Fibroblast of skin of left quadriceps (primary cell): ENCODE measurements around the gene BICDL2.

Experiments used
- DNase-seq, 2 experiments: peaks; one replicate each; pipeline ENCODE4 v3.0.0-alpha.2; 2013; ENCODE audit warnings: low read depth in 2 of 2

Gene BICDL2

DNA sequence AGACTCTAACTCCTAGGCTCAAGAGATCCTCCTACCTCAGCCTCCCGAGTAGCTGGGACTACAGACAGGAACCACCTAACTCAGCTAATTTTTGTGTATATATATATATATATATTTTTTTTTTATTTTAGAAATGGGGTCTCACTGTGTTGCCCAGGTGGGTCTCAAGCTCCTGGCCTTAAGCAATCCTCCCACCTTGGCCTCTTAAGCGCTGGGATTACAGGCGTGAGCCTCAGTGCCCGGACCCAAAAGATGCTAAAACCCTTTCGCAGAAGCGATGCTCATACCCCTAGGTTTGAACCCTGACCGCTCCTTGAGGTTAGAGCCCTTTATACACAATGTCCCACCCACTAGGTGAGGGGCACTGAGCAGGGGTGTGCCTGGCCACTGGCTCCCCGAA is 26.2 kb downstream of the BICDL2 start:
- no peak for DNase-seq

DNA sequence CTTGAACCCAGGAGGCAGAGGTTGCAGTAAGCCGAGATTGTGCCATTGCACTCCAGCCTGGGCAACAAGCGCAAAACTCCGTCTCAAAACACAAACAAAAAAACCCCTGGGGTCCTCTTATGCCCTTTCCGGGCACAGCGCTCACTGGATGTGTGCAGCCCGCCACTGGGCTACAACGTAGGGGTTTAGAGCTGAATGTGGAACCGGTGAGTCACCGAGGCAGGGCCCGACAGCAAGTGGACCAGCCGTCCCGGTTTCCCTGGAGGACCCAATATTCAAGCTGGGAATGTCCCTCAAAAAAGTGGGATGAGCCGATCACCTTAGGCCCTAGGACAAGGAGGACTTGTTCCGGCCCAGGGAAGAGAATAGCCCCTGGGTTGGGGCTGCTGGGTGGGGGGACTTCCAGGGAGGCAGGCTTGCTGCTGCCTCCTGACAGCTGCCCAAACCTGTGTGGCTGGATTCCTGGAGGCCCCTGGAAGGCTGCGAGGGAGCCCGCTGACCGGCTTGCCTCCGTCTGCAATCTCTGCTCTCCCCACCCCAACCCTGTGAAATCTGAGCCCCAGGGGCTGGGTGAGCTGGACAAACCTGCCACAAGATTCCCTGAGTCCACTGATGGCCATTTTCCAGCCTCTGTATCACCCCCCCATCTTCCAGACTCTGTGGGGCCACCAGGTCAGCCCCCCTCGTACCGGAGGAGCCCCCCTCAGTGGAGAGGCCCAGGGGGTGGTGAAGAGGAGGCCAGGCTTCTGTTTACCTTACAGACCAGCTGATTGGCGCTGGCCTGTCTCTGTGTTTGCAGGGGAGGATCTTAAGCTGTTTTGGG is 27.0 kb downstream of the BICDL2 start:
- no peak for DNase-seq

DNA sequence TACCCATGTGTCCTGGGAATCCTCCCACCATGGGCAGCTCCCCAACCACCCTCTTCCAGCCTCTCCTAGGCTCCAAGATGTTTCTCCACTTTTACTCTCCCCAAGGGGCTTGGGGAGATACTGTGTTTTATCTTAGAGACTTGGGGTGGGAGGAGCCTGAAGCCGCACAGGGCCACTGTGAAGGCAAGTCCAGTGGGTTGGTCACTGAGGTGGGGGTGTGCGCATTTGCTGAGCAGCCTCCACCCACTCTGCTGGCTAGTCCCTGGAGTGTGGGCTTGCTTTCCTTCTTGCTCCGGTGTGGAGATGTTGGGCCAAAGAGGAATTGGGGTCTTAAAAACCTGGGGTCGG is 28.1 kb downstream of the BICDL2 start:
- DNase-seq = no peak

DNA sequence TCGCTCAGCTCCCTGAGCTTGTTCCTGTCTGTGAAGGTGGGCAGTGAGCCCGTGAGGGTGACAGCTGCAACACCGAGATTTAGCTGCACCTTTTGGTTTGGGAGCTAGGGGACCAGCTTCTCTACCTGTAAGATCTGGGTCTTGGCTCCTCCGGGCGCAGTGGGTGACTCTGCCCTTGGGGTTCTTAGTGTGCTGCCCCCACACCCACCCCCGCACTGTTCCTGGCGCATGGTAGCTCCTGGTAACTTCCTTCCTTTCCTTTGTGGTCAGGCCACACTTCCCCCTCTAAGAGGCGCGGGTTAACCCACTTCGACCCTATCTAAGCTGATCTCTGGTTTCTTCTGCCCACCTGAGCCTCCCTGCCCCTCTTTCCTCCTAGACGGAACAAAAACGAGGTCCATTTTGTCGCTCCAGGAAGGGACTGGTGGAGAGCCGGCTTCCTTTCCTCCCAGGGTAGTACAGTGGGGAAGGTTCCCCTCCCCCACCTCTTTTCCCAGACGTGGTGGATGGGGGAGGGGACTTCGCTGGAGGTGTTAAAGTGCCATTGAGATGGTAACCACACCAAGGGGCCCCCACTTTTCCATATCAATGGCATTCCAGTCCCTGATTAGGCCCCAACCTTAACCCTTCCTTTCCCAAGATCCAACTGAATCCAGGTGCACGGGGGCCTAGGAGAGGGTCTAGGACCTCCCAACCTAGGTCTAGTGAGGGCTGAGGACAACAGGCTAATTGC is 28.6 kb downstream of the BICDL2 start:
- DNase-seq = no peak

DNA sequence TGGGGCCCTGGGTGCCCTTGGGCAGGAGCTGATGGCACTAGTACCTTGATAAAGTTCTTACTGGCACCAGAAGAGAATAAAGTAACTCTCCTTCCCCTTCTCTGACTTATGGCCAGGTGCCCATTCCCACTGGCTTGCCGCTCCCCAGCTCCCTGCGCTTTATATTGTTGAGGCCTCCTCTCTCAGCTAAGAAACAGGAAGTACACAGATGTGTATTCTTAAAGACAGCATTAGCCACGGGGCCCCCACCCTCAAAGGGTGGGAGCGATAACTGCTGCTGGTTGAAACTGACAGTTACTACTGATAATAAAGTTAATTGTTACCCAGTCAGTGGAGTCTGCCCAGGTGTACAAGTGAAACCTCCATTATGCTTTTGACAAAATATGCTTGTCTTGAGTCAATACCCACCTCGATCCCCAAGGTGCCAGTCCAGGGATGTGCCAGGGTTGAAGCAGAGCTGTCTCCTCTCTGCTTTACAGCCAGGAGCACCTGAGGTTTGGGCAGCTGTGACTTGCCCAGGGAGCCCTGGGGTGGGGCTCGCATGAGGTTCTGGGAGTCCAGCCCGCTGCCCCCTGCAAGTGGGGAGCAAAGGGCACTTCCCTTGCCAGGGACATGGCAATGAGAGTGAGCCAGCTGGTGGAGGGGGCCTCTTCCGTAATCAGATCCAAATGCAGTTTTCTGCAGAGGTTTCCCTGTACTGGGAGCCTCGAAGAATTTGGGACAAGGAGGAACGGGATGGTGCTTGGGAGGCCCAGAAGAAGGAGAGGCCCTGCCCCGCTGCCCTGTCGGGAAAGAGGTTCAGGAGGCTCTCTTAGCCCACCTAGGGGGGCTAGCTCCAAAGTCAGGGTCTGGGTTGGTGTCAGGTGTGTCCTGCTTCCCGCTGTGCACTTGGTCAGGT is 29.4 kb downstream of the BICDL2 start:
- DNase-seq = no peak

DNA sequence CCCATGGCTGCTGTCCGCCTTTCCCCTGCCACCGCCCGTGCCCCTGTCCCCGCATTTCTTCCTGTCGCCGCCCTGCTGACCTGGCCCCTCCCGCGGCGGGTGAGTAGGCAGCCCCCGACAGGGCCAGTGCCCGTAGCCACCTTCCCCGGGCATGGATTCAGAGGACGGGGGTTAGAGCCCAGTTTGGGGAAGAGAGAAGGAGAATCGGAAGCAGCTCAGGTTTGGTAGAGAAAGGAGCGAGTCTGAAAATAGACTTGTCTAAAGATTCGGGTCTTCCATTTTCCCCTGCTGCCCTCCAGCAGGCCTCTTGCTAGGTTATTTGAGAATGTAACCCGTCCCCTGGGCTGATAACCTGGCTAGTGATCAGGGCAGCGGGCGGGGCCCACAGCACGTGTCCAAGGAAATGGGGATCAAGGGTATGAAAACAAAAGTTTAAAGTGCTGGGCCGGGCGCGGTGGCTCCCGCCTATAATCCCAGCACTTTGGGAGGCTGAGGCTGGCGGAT is 31.9 kb downstream of the BICDL2 start:
- no peak for DNase-seq

DNA sequence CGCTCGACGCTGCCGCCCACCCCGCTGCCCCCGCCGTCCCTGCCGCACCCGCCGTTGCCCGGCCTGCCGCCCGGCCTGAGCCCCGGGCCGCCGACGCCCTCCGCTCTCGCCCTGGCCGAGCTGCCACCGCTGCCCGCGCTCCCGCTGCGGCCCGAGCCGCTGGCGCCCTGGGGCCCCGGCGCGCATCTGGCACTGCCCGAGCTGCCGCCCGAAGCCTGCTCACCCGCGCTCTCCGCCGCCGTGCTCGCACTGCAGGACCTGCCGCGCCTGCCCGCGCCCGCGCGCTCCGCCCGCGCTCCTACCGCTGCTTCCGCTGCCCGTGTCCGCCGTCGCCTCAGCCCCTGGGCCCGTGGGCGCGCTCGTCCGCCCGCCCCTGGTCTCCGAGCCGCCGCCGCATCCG is 32.4 kb downstream of the BICDL2 start:
- no peak for DNase-seq

DNA sequence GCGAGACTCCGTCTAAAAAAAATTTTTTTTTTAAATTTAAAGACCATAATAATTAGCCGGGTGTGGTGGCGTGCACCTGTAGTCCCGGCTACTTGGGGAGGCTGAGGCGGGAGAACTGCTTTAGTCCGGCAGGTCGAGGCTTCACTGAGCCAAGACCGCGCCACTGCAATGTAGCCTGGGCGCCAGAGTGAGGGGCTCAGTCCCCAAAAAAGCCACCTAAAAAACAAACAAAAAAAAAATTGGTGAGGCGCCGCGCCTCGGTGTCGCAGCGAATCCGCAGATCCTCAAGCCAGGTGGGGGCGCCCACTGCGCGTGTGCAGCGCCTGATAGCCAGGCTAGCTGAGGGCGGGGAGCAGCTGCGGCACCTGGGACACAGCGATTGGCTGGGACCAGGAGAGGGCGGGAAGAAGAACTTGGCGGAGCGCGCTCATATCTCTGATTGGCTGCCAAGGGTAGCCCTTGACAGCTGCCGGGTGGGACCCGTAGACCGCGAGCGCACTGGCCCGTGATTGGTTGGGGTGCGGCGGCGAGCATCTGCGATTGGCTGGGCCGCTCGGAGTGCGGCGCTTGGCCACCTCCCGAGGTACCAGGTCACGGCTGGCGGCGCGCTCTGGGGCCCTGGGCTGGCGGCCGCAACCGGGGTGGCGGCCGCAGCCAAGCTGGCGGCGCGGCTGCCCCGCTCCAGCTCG is 33.0 kb downstream of the BICDL2 start:
- DNase-seq = peak; percentile 95 to 96

DNA sequence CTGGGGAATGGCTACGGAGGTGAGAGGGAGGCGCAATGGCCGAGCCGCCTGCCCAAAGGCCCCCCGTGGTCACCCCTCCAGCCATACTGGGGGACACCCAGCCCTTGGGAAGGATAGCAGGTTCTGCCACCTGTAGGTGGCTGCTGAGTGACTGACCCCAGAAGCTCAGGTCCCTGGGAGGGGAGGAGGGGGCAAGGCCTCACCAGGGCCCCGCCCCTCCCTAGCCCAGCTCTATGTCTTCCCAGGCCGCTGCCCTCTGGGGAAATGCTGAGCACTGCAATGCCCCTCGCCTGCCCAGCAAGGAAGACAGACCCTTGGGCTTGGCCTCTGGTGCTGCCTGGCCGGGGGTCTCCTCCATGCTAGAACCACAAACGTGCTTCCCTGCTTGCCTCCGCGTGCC is 35.4 kb downstream of the BICDL2 start:
- no peak for DNase-seq

DNA sequence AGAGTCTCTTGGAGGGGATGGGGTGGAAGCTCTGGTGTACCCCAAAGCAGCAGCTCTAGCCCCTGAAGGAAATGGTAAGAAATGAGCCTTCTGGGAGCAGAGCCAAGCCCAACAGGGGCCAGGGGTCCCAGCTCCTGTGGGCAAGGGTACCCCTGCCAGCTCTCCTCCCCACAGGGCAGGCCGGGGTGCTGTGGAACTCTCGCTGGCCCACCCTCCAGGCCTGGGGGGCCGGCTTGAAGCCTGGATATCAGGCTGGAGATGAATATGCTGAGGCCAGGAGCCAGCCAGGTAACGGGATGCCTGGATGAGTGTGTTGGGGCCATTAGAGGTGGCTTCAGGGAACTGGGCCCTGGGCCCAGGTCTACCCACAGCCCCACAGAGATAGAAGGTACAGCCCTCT is 36.2 kb downstream of the BICDL2 start:
- no peak for DNase-seq

DNA sequence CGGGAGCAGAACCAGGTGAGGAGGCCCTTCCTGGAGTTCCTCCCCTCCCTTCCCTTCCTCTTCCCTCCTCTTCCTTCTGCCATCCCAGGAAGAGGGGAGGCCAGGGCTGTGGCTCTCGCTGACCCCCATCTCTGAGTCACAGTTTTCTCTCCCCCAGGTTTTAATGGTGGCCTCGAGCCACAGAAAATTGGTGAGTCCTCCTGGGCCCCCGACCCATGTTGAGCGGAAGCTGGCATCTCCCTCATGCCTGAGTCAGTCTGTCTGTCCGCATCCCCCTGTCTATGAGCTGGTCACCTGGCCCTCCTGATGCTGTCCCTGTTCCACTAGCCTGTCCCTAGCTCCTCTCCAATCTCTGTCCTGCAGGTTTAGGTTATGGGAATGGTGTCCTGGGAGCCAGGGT is 36.8 kb downstream of the BICDL2 start:
- no peak for DNase-seq

DNA sequence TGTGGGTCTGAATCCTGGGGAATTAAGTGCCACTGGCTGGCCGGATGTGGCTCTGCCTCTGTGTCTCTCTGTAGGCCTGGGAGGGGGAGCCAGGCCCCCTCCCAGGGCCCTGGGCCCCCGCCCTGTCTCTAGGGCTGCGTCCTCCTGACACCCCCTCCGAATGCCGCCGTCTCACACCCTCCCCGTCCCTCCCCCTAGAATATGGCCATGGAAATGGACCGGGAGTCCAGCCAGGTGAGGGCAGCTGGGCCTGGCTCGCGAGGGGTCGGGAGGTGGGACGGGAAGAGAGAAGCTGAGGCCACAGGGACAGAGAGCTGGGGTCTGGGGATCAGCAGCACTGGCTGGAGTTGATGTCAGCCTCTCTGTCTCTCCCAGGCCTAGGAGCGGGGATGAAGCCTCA is 40.4 kb downstream of the BICDL2 start:
- no peak for DNase-seq

DNA sequence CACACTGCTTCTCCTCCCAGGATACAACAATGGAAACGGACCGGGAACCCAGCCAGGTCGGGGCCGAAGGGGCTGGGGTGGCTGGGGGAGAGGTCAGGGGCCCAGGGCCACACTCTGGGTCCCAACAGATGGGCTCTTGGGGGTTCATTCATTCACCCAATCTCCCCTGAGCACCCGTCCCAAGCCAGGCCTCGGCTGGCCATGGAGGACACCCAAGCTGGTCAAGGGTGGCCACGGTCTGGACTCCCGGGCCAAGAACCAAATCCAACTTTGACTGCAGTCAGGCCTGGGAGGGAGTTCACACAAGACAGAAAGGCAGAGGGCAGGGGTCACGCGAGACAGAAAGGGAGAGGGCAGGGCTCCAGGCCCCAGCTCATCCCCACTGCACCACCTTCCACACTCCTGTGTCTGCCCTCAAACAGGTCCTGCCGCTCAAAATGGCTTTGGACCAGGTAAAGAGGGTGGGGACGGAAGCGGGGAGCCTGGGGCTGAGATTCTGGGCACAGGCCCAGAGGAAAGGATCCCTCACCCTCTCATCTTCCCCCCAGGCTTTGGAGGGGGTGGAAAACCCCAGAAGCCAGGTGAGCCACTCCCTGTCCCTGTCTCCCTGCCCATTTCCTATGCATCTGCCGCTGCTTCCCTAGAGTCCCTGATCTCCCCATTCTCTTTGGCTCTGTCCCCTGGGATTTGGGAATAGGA is 44.2 kb downstream of the BICDL2 start:
- no peak for DNase-seq

DNA sequence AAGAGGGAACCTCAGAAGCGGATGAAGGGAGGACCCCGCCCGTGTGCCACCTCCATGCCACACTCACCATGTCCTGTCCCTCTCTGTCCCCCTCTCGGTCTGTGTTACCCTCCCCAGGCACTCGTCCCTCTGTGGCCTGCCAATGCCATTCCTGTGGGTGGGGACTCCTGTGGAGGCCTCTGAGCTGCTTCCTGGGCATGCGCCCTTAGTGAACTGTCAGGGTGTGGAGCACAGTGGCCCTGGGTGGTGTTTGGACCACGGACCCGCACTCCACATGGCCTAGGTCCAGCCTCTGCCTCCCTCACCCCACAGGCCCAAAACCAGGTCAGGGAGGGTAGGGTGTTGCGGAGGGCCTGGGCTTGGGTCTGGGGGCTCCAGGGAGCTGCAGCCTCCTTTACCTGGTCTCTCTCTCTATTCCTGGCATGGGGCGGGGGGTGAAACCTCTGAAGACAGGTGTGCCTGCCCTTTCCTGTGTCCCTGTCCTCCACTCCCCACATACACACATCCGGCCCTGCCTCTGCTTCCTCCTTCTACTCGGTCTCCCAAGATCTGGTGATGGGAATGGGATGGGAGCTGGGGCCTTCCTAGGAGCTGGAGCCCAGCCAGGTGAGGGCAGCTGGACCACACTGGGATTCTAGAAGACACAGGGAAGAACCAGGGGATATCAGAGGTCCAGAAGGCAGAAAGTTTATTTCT is 45.0 kb downstream of the BICDL2 start:
- DNase-seq = no peak

DNA sequence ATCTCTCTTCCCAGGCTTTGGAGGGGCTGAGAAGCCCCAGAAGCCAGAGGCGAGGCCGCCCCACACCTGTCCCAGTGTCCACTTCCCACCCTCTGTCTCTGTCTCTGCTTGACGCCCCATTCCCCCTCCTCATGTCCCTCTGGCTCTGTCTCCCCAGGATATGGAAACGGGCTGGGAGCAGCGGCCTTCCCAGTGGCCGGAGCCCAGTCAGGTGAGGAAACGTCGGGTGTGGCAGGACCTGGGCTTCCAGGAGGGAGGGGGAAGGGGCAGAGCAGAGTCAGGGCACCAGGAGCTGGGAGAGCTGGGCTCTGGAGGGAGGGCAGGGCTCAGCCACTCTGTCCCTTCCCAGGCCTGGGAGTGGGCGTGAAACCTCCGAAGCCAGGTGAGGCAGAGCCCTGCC is 45.9 kb downstream of the BICDL2 start:
- DNase-seq = no peak

DNA sequence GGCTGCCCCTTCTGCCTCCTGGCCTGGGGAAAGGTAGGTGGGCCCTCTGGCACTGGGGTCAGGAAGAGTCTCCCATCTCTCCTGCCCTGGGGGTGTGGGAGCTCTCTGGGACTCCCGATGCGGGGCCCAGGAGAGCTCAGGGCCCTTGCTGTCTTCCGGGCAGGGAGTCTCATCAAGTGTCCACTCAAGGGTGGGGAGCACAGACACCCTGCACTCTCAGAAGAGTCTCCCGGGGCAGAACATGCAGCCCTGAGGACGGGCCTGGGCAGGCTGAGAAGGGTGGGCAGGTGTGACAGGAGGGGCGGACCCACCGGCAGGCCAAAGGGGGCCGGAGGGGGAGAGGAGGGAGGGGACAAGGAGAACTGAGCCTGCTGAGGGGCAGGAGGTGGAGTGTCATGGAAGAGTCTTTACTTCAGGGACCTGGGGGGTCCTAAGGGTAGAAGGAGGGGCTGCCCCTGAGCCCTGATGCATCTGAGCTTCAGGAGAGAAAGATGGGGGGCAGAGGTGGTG is 48.1 kb downstream of the BICDL2 start:
- DNase-seq = no peak

DNA sequence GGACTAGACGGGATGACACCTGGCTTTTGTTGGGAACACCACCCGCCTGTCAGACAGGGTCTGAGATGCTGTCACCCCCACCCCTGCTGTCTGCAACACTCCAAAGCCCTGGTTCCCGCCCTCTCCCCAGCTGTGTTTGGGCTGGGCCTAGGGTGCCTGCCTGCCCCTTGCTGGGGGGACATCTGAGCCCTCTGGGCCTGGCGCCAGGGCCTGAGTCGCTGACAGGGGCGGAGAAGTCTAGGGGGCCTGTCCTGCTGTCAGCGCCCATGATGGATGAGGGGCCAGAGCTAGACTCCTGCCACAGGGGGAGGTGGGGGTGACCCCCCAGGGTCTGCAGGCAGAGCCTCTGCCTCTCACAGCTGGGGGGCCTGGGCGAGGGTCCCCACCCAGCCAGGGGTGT is 48.9 kb downstream of the BICDL2 start:
- DNase-seq = no peak

DNA sequence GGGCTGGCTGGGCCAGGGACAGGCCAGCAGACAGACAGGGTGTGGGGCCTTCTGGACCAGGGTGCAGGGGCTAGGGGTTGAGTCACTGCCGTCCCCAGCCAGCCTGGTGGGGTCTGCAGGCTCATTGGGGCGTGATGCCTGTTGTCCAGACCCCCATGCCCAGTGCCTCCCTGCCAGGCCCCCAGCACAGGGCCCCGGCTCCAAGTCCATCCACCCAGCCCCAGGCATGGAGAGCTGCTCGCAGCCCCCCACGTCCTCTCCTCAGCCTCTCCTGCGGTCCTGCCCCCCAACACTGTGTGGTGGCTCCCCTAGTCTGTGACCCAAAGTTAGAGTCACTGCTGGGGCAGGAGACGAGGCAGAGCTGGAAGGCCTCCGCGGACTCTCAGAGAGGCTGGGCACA is 49.5 kb downstream of the BICDL2 start:
- DNase-seq = no peak

DNA sequence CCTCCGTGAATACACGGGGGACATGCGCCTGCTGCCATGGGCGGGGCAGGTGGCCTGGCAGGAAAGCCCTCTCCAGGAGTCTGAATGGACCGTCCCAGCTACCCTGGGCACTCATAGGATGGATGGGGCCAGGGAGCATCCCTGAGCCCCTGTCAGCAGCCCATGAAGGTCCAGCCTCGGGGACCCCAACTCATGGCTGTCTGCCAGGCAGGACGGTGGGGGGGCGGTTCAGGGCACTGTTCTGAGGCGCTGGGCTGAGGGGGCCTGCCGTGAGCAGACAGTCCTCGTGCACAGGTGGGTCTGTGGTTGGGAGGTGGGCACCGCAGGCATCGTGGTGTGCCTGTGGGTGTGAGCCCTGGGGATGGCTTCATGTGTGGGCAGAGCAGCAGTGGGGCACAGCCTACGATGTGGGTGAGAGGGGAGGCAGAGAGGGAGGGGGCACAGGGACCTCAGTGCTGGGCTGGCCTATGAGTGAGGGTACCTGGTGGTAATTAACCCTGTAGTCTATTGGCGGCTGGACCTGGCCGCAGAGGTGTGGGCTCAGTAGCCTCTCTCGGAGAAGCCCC is 50.0 kb downstream of the BICDL2 start:
- no peak for DNase-seq

DNA sequence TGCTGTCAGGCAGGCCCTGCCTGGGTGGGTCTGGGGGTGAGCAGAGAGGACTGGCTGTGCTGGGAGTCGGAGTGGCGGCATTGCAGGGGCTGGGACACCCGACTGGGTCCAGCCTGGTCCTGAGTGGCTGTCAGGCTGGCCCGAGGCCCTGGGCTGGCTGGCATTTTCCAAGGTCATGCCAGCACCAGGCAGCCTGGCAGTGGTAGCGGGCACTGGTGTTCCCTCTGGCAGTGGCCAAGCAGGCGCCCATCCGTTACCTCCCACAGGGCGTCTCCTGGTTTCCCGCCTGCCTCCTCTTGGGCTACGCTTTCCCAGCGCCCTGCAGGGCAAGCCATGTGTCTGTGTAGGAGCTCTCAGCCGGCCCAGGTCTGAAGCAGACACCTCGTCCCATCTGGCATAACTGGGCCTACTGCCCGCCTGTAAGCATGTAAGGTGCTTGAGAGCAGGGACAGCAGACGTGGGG is 50.8 kb downstream of the BICDL2 start:
- DNase-seq = no peak
